WTC11 (cell line): ENCODE measurements around the gene N4BP2L1.

Experiments used
- CBFB ChIP-seq: sonication (generic); formaldehyde crosslinking; IDR thresholded peaks from 2 replicates; pipeline ENCODE4 v1.8.1; 2022; ENCODE audit warnings: mild to moderate bottlenecking, low read depth, missing genetic modification reagents
- HMGA2 ChIP-seq: fragments of 250-450 bp; sonication (Bioruptor Pico); IDR thresholded peaks from 2 replicates; pipeline ENCODE4 v1.4.0; 2021; ENCODE audit warnings: mild to moderate bottlenecking, moderate library complexity
- NR3C1 ChIP-seq: sonication (generic); formaldehyde crosslinking; conservative IDR thresholded peaks from 2 replicates; pipeline ENCODE4 v1.8.1; 2023; ENCODE audit warnings: low read depth, mild to moderate bottlenecking, missing genetic modification reagents
- ZBTB21 ChIP-seq: sonication (generic); formaldehyde crosslinking; IDR thresholded peaks from 2 replicates; pipeline ENCODE4 v1.8.1; 2023; ENCODE audit warnings: mild to moderate bottlenecking, missing genetic modification reagents, borderline replicate concordance
- ZNF121 ChIP-seq: sonication (generic); formaldehyde crosslinking; IDR thresholded peaks from 2 replicates; pipeline ENCODE4 v1.8.0; 2023; ENCODE audit warnings: missing genetic modification reagents
- TF ChIP-seq, protein P1 (sequence below): fragments of 200-600 bp; IDR thresholded peaks from 2 replicates; pipeline ENCODE4 v1.8.0; 2022; ENCODE audit warnings: antibody characterized with exemption
- TF ChIP-seq, protein P2 (sequence below): sonication (generic); formaldehyde crosslinking; IDR thresholded peaks from 2 replicates; pipeline ENCODE4 v1.8.1; 2023; ENCODE audit warnings: mild to moderate bottlenecking, missing genetic modification reagents, moderate library complexity

DNA sequence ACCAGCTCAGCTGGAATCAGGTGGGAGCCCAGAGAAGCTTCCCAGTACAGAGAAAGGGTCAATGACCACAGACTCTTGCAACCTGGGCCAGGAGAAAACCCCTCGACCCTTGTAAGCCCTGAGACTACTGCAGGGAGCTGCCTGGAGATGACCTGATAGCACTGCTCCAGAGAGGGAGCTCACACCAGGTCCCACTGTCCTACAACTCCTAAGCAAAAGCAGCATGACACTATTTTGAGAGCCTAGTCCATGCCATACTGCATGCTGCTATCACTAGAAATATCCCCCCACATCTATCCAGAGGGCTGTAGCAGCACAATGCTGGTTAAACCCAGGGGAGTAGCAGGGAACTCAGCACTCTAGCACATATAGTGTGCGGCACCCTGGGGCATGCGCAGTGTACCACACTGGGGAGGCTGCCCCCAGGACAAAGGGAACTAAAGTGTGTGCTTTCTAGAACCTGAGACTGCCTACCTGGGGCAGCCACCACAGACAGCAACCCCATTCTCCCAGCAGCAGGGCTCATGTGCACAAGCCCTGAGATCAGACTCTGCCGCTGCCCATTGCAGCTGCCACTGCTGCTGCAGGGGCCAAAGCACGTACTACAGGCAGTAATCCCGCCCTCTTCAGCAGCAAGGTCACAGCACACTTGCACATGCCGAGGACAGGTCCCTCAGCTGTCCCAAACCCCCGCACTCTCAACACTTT, 27.1 kb upstream of the N4BP2L1 start:
- no peak for TF ChIP-seq CBFB (CRISPR knock-in tag)
- TF ChIP-seq ZBTB21, result no peak
- no peak for TF ChIP-seq HMGA2 (CRISPR knock-in tag)
- TF ChIP-seq, protein P1, sequence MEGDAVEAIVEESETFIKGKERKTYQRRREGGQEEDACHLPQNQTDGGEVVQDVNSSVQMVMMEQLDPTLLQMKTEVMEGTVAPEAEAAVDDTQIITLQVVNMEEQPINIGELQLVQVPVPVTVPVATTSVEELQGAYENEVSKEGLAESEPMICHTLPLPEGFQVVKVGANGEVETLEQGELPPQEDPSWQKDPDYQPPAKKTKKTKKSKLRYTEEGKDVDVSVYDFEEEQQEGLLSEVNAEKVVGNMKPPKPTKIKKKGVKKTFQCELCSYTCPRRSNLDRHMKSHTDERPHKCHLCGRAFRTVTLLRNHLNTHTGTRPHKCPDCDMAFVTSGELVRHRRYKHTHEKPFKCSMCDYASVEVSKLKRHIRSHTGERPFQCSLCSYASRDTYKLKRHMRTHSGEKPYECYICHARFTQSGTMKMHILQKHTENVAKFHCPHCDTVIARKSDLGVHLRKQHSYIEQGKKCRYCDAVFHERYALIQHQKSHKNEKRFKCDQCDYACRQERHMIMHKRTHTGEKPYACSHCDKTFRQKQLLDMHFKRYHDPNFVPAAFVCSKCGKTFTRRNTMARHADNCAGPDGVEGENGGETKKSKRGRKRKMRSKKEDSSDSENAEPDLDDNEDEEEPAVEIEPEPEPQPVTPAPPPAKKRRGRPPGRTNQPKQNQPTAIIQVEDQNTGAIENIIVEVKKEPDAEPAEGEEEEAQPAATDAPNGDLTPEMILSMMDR, result no peak
- TF ChIP-seq, protein P2, sequence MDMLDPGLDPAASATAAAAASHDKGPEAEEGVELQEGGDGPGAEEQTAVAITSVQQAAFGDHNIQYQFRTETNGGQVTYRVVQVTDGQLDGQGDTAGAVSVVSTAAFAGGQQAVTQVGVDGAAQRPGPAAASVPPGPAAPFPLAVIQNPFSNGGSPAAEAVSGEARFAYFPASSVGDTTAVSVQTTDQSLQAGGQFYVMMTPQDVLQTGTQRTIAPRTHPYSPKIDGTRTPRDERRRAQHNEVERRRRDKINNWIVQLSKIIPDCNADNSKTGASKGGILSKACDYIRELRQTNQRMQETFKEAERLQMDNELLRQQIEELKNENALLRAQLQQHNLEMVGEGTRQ, result no peak
- no peak for TF ChIP-seq ZNF121 (CRISPR knock-in tag)
- TF ChIP-seq NR3C1 (CRISPR knock-in tag), result no peak
